Right cardiac atrium (tissue), 5 donors: ENCODE data around the gene DCAF10. TPM values are rescaled to one million over a fixed set of nuclear protein-coding genes. Genes with fewer than 3 reads are reported as not detected.

Experiments
- polyA plus RNA-seq: library from polyadenylated mRNA; stranded (reverse); fragments of 200-250 nt; gene quantifications from one replicate; pipeline ENCODE4 v1.2.3, GENCODE V29; 2013
- total RNA-seq, 4 donors: library from RNA; stranded (reverse); fragmentation: NEBNext Ultra II Directional; extraction: Animal tissue kit (Norgen Biotek cat#: 25700); gene quantifications; one replicate each; pipeline ENCODE4 v1.2.1, GENCODE V29; 2021
- donor health status: healthy with polysubstance abuse.
- donor health status: DM: no; HTN: yes; CAD: no.
- donor health status: DM: no; HTN: no; CAD: no.
- donor health status: DM: no; HTN: yes; CAD: no; lungs with severe emphysema.
- donor health status: DM: yes; HTN: yes; CAD: no.

Gene DCAF10
- total and polyA plus RNA-seq, 5 donors: 7.7 to 18.8 (median 16.2) TPM

Other genes starting within 250 kb of the DCAF10 start
- gene FBXO10, start 224.4 kb upstream of the DCAF10 start, total RNA-seq: 1 to 10 TPM; 5.5 to 7.8 (median 7.5) TPM
- gene FBXO10, start 224.4 kb upstream of the DCAF10 start, polyA plus RNA-seq: 3.5 TPM
- 10 to 100 TPM; 53.4 to 61.6 (median 57.6) TPM for gene TOMM5, start 208.2 kb upstream of the DCAF10 start, total RNA-seq
- 111 TPM for gene TOMM5, start 208.2 kb upstream of the DCAF10 start, polyA plus RNA-seq
- 1 to 10 TPM in 3 of 4 donors, under 1 TPM in 1; 0.28 to 1.8 (median 1.3) TPM for gene FRMPD1, start 149.8 kb upstream of the DCAF10 start, total RNA-seq
- gene FRMPD1, start 149.8 kb upstream of the DCAF10 start, polyA plus RNA-seq: 0.59 TPM
- gene TRMT10B, start 47.0 kb upstream of the DCAF10 start, total RNA-seq: 1 to 10 TPM; 4.8 to 6.1 (median 5.2) TPM
- 3.3 TPM for gene TRMT10B, start 47.0 kb upstream of the DCAF10 start, polyA plus RNA-seq
- gene EXOSC3, start 15.7 kb upstream of the DCAF10 start, total RNA-seq: 10 to 100 TPM; 19.7 to 23.9 (median 21.8) TPM
- gene EXOSC3, start 15.7 kb upstream of the DCAF10 start, polyA plus RNA-seq: 15.7 TPM
- gene SLC25A51, start 103.3 kb downstream of the DCAF10 start, total RNA-seq: 10 to 100 TPM; 21.1 to 29.4 (median 25.9) TPM
- gene SLC25A51, start 103.3 kb downstream of the DCAF10 start, polyA plus RNA-seq: 13.1 TPM